Frontal cortex (tissue), 4 donors: ENCODE data around the gene GLIS1. TPM values are rescaled to one million over a fixed set of nuclear protein-coding genes. Genes with fewer than 3 reads are reported as not detected.

ENCODE experiments used
- DNase-seq, 2 donors: peaks; one replicate each; pipeline ENCODE4 v3.0.0; 2012; ENCODE audit warnings: low spot score in 2 of 2
- FAIRE-seq: peaks from 2 replicates; lab custom pipeline; 2012; peaks lifted over from hg19 to GRCh38; lab: Jason Lieb, UNC
- total RNA-seq: library from RNA; depleted of rRNA; stranded (reverse); fragments of >200 nt; gene quantifications from one replicate; pipeline ENCODE4 v1.2.3, GENCODE V29; 2014
- donor health status: control.
- donor health status: control.
- donor health status: control.

The GLIS1 gene
- total RNA-seq, 1 donor from 2014 or later: not detected

- no peak for DNase-seq
- FAIRE-seq: no peak
These were observed 42.0 kb downstream of the GLIS1 start for GRCh38 chr1:53696990-53697389.

GRCh38 chr1:53696571-53696970 is 42.4 kb downstream of the GLIS1 start:
- no peak for DNase-seq
- no peak for FAIRE-seq

DNA sequence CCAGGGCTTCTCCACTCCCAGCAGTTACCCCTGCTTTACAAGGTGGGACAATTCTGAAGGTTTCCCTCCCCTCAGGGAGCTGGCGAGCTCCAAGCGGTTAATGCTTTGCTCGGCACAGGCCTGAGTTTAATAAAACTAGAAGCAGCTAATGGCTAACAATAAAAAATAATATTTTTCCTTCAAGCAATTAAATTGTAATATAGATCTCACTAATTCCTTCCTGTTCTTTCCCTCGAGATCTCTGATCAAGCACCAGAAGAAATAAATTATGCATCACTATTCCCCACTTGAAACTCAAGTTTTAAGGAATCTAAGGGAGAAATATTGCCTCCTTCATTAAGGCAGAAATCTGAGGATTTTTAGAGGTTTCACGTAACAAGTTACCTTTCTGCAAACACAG is 42.9 kb downstream of the GLIS1 start:
- DNase-seq (no peak), FAIRE-seq (no peak)

GRCh38 chr1:53695116-53695515 is 43.8 kb downstream of the GLIS1 start:
- FAIRE-seq: no peak
- no peak for DNase-seq

GRCh38 chr1:53694718-53695091 is 44.3 kb downstream of the GLIS1 start:
- FAIRE-seq (no peak), DNase-seq (no peak)

- DNase-seq (no peak), FAIRE-seq (no peak)
These were observed 44.9 kb downstream of the GLIS1 start for GRCh38 chr1:53693773-53694717.

DNA sequence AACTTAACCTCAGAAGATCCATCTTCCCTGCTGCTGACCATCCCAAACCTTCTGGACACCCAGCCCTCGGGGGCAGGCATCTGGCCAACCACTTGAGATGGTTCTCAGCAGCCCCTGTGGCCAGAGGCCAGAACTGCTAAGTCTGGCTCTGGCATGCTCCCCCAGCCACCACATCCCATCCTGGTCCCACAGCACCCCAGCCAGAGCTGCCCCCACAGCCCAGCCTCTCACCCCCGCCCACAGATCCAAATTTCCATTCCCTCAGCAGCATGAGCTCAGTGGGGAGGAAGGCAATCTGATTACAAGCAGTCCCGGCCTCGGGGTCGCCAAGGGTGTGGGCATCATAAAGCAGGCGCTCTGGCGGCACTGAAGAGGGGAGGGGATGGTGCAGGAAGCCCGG is 45.6 kb downstream of the GLIS1 start:
- FAIRE-seq: no peak
- DNase-seq: no peak

- FAIRE-seq: no peak
These were observed 47.6 kb downstream of the GLIS1 start for GRCh38 chr1:53691326-53691725.

DNA sequence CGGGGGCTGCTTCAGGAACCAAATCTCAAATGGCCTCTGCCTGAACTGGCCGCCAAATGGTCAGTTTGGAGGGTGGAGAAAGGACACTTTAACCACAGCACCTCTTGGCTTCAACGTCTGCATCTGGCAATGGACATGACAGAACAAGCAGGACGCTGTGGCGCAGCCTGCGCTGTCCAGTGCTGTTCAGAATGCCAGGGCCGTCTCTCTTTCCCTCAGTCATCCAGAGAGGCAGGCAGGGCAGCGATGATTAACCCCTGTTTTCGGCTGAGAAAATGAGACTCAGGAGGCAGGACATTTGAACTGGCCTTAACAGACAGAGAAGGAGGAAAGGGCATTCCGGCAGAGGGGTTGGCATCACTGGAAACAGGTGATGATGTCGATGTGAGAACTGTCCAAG is 48.6 kb downstream of the GLIS1 start:
- FAIRE-seq (no peak), DNase-seq (no peak)

More at GRCh38 chr1:53691326-53691725, 47.6 kb downstream of the GLIS1 start:
- DNase-seq: no peak

GRCh38 chr1:53689736-53690326 is 49.1 kb downstream of the GLIS1 start:
- FAIRE-seq (no peak), DNase-seq (no peak)

GRCh38 chr1:53689223-53689622 is 49.7 kb downstream of the GLIS1 start:
- DNase-seq (no peak), FAIRE-seq (no peak)

- FAIRE-seq: no peak
- no peak for DNase-seq
These were observed 50.4 kb downstream of the GLIS1 start for GRCh38 chr1:53688381-53689102.

DNA sequence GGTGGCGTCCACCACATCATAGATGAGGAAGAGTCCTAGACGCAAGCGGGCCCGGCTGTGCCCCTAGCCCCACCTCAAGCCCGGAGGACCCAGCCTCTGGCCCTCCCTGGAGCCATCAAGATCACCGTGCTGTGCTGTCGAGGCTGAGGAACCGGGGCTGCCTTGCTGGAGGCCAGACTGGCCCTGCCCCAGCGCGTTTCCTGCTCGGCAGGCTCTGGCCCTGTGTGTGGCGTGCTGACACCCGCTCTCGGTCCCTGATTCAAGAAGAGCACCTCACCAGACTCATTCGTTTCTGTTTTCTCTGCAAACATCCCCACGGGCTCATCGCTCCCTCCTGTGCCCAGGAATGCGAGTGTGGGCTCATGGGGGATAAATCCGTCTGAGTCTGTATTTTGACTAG is 51.1 kb downstream of the GLIS1 start:
- FAIRE-seq: no peak
- no peak for DNase-seq

DNA sequence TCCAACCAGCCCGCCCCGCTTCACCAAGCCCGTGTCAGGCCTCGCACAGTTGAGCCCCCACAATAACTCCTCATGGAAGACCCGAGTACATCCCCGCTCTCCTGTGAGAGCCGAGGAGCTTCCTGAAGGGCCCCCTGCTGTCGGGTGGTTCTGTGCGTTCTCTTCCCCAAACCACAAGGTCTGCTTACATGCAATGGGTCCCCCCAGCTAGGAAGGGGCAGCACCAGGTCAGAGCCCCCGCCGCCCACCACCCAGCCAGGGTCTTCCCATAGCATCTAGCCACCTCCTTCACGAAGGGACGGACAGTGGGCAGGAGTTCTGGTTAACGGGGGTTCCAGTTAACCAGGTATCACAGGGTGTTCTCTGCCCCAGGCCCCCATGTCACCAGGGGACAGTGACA is 51.5 kb downstream of the GLIS1 start:
- DNase-seq (no peak), FAIRE-seq (no peak)

DNA sequence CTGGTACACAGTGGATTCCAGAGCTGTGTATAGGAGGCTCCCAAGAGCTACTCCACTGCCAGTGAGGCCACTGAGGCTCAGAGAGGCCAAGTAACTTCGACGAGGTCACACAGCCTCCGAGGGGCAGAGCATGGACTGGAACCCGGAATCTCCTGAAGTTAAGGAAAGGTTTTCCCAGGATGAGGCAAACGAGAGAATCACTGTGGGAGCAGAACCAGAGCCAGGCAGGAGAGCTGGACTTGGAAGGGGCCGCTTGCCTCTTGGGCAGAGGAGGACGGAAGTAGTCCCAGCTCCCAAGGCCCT is 52.0 kb downstream of the GLIS1 start:
- FAIRE-seq (no peak), DNase-seq (no peak)

DNA sequence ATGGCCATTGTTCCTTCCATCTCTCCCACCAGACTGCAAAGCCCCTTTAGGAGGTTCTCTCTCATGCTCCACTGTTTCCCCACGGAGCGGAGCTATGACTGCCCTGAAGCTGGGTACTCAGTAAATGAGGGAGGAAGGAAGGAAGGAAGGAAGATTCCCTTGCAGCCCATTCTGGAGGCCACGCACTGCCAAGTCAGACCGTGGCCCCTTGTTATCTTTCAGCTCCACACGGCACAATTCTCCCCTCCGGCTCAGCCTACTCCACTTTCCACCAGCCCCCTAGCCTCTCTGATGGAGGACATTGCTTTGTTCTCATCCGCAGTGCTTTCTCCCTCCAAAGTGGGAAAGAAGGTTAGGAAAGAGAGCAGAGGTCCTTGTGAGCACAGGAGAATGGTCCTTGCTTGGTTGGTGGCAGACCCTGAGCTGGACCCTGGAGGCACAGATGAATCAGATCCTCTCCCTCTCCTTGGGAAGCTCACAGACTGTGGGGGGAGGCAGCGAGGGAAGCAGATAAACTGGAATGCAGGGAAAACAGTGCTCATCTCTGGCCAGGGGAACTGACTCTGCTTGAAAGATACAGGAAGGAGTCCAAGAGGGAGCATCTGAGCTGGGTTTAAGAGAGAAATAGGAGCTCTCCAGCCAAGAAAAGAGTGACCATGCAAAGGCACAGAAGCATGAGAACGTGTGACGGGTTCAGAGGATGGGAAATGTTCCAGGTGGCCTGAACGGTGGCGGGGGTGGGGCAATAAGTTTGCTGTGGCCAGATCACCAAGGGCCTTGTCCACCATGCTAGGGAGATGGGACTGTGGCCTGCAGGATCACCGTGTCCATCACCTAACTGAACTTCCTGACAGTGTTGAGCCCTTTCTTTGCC is 52.6 kb downstream of the GLIS1 start:
- FAIRE-seq (no peak), DNase-seq (no peak)

GRCh38 chr1:53685272-53686051 is 53.5 kb downstream of the GLIS1 start:
- FAIRE-seq (no peak), DNase-seq (no peak)

DNA sequence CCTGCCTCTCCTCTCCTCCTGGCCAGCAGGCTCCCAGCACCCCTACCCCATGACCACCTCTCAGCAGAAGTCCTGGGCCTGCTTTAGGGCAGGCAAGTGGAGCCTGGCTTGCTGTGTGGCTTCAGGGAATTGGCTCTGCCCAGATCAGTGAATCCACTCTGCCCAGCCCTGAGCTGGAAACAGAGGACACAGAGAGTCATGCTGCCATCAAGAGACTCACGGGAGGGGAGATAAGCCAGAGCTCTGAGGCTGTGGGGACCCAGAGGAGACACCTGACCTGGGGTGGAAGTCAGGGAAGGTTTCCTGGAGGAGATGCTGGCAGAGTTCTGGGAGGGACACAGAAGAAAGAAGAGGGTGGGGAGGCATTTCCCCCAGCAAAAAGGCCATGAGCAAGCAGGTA is 54.2 kb downstream of the GLIS1 start:
- no peak for DNase-seq
- no peak for FAIRE-seq

GRCh38 chr1:53683986-53684740 is 54.8 kb downstream of the GLIS1 start:
- FAIRE-seq: no peak
- DNase-seq: no peak
